ENCODE data around the gene TNFRSF14. TPM values are rescaled to one million over a fixed set of nuclear protein-coding genes. Genes with fewer than 3 reads are reported as not detected.

The TNFRSF14 gene
- total RNA-seq, 4 donors from 2014 or later = 36.3 to 47.5 (median 46.7) TPM

- WGBS, 2 donors = 44 to 84% methylated on average over 8 to 10 of the region's 15 CpGs
- intact Hi-C loops (cut with DNase I) = loop anchor here (5.0 kb wide), 1 partner anchor 45 kb away; no protein-coding TSS in a partner anchor
- H3K9me3 ChIP-seq = no peaks in the 10 kb centered on the region
- peak in 1 of 2 donors; percentile 2 for DNase-seq
- H3K27ac ChIP-seq = no peak overlapping the region
- H3K4me3 ChIP-seq (replicated peaks in 1 of 3) = no peak overlapping the region
- no peaks in the 10 kb centered on the region for H3K36me3 ChIP-seq
- peaks cover 2 to 19% of the 10 kb centered on the region in 2 donors for H3K4me1 ChIP-seq
- H3K27me3 ChIP-seq = no peaks in the 10 kb centered on the region
- TF ChIP-seq, protein P1, sequence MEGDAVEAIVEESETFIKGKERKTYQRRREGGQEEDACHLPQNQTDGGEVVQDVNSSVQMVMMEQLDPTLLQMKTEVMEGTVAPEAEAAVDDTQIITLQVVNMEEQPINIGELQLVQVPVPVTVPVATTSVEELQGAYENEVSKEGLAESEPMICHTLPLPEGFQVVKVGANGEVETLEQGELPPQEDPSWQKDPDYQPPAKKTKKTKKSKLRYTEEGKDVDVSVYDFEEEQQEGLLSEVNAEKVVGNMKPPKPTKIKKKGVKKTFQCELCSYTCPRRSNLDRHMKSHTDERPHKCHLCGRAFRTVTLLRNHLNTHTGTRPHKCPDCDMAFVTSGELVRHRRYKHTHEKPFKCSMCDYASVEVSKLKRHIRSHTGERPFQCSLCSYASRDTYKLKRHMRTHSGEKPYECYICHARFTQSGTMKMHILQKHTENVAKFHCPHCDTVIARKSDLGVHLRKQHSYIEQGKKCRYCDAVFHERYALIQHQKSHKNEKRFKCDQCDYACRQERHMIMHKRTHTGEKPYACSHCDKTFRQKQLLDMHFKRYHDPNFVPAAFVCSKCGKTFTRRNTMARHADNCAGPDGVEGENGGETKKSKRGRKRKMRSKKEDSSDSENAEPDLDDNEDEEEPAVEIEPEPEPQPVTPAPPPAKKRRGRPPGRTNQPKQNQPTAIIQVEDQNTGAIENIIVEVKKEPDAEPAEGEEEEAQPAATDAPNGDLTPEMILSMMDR (IDR thresholded peaks at IDR 0.05) = no peak
- no peak for TF ChIP-seq POLR2A (IDR thresholded peaks at IDR 0.05)
These were observed 36.5 kb downstream of the TNFRSF14 start for GRCh38 chr1:2592672-2593071.

GRCh38 chr1:2593251-2593878, 37.2 kb downstream of the TNFRSF14 start:
- intact Hi-C loops (cut with DNase I) = loop anchor here (5.0 kb wide), 1 partner anchor 44 kb away; no protein-coding TSS in a partner anchor
- Histone ChIP-seq H3K36me3 (no peaks in the 10 kb centered on the region), H3K27ac (no peak overlapping the region), H3K4me3 (replicated peaks in 1 of 3) (no peak overlapping the region), H3K4me1 (peaks cover 0 to 14% of the 10 kb centered on the region in 2 donors), H3K9me3 (no peaks in the 10 kb centered on the region), H3K27me3 (no peaks in the 10 kb centered on the region)
- TF ChIP-seq POLR2A (IDR thresholded peaks at IDR 0.05) = no peak
- TF ChIP-seq, protein P1 (IDR thresholded peaks at IDR 0.05) = no peak
- peak in 1 of 2 donors; percentile 2 for DNase-seq
- 70 to 72% methylated on average over 2 to 21 of the region's 26 CpGs for WGBS, 2 donors

- Histone ChIP-seq H3K9me3 (no peaks in the 10 kb centered on the region), H3K36me3 (no peaks in the 10 kb centered on the region), H3K27me3 (no peaks in the 10 kb centered on the region), H3K4me1 (peaks cover 0 to 14% of the 10 kb centered on the region in 2 donors), H3K27ac (no peak overlapping the region), H3K4me3 (replicated peaks in 1 of 3) (peak overlapping the region in 1 of 3 donors; percentile 23)
- DNase-seq = peak; percentile 87 to 88
- intact Hi-C loops (cut with DNase I) = loop anchor here (5.0 kb wide), 1 partner anchor 43 kb away; no protein-coding TSS in a partner anchor
- 27 to 85% methylated on average over 4 to 18 of the region's 20 CpGs for WGBS, 2 donors
- TF ChIP-seq, protein P1 (IDR thresholded peaks at IDR 0.05) = no peak
- no peak for TF ChIP-seq POLR2A (IDR thresholded peaks at IDR 0.05)
These were observed 38.0 kb downstream of the TNFRSF14 start for GRCh38 chr1:2594001-2594640.

- no peaks in the 10 kb centered on the region for H3K36me3 ChIP-seq
- H3K4me3 ChIP-seq (replicated peaks in 1 of 3) = no peak overlapping the region
- no peak for DNase-seq
These were observed 38.5 kb downstream of the TNFRSF14 start for GRCh38 chr1:2594641-2595131.

More at GRCh38 chr1:2594641-2595131, 38.5 kb downstream of the TNFRSF14 start:
- Histone ChIP-seq H3K4me1 (peaks cover 0 to 14% of the 10 kb centered on the region in 2 donors), H3K27ac (no peak overlapping the region), H3K9me3 (no peaks in the 10 kb centered on the region), H3K27me3 (no peaks in the 10 kb centered on the region)
- intact Hi-C loops (cut with DNase I) = loop anchor here (5.0 kb wide), 1 partner anchor 43 kb away; no protein-coding TSS in a partner anchor
- WGBS, 2 donors = 91 to 96% methylated on average over 12 of the region's 17 CpGs
- TF ChIP-seq POLR2A (IDR thresholded peaks at IDR 0.05) = no peak
- TF ChIP-seq, protein P1 (IDR thresholded peaks at IDR 0.05) = no peak
